Activated T-cell treated with anti-CD3 and anti-CD28 coated beads, Interleukin-2, amount 50 U/mL, for 1 hour (primary cell): ENCODE measurements around the gene VEGFA.

ENCODE experiments used
- DNase-seq: peaks from one replicate; pipeline ENCODE4 v3.0.0-alpha.2; 2020

VEGFA gene

GRCh38 chr6:43773980-43774775 lies 4.2 kb downstream of the VEGFA start:
- no peak for DNase-seq

- DNase-seq: peak; percentile 65
These were observed 4.9 kb downstream of the VEGFA start for GRCh38 chr6:43774776-43775534.

- DNase-seq: no peak
These were observed 5.5 kb downstream of the VEGFA start for GRCh38 chr6:43775535-43775885.

- no peak for DNase-seq
These were observed 6.2 kb downstream of the VEGFA start for GRCh38 chr6:43776115-43776798.

GRCh38 chr6:43776799-43777776 lies 7.1 kb downstream of the VEGFA start:
- DNase-seq: no peak

- no peak for DNase-seq
These were observed 8.3 kb downstream of the VEGFA start for GRCh38 chr6:43778131-43778855.

- no peak for DNase-seq
These were observed 9.2 kb downstream of the VEGFA start for GRCh38 chr6:43778976-43779851.

- no peak for DNase-seq
These were observed 9.8 kb downstream of the VEGFA start for GRCh38 chr6:43779852-43780236.

GRCh38 chr6:43780293-43780692 lies 10.3 kb downstream of the VEGFA start:
- DNase-seq: no peak

- DNase-seq: no peak
These were observed 11.2 kb downstream of the VEGFA start for GRCh38 chr6:43780941-43781928.

- DNase-seq: no peak
These were observed 12.1 kb downstream of the VEGFA start for GRCh38 chr6:43781941-43782704.

- DNase-seq: no peak
These were observed 12.9 kb downstream of the VEGFA start for GRCh38 chr6:43782764-43783513.

GRCh38 chr6:43784049-43784855 lies 14.2 kb downstream of the VEGFA start:
- no peak for DNase-seq

GRCh38 chr6:43785220-43785752 lies 15.3 kb downstream of the VEGFA start:
- no peak for DNase-seq

- no peak for DNase-seq
These were observed 15.9 kb downstream of the VEGFA start for GRCh38 chr6:43785904-43786303.

GRCh38 chr6:43786664-43787329 lies 16.8 kb downstream of the VEGFA start:
- DNase-seq: no peak
